ENCODE data around the gene RBM20.

RBM20 gene

DNA sequence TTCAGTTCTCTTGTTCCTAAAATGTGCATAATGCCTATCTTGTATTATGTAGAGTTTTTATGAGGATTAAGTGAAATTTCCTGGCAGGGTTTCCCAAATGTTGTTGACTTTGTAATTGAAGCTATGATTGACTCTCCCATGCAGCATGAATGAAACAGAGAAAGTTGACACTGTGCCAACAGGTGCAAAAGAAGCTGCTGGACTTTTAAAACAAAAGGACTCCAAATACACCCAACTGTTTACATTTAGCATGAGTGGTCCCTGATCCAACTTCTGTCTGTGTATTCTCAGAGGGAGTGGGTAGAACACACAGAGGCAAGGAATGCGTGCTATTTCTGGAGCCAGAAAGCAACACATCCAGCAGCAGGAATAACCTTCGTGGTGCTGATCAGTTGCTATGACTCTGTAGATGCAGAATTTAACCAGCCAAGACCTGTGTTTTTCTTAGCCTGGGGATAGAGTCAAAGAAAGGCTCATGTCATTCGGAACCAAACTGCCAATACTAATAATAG lies 14.4 kb upstream of the RBM20 start:
- Histone ChIP-seq H3K4me3 (ENCODE audit: low read depth, low read length) (no peak overlapping the region), H3K36me3 (no peaks in the 10 kb centered on the region), H3K9me3 (ENCODE audit: severe bottlenecking) (peaks cover 7% of the 10 kb centered on the region), H3K27ac (no peak overlapping the region), H3K27me3 (ENCODE audit: insufficient read depth, low read depth, severe bottlenecking) (no peaks in the 10 kb centered on the region)
- TF ChIP-seq, protein P1, sequence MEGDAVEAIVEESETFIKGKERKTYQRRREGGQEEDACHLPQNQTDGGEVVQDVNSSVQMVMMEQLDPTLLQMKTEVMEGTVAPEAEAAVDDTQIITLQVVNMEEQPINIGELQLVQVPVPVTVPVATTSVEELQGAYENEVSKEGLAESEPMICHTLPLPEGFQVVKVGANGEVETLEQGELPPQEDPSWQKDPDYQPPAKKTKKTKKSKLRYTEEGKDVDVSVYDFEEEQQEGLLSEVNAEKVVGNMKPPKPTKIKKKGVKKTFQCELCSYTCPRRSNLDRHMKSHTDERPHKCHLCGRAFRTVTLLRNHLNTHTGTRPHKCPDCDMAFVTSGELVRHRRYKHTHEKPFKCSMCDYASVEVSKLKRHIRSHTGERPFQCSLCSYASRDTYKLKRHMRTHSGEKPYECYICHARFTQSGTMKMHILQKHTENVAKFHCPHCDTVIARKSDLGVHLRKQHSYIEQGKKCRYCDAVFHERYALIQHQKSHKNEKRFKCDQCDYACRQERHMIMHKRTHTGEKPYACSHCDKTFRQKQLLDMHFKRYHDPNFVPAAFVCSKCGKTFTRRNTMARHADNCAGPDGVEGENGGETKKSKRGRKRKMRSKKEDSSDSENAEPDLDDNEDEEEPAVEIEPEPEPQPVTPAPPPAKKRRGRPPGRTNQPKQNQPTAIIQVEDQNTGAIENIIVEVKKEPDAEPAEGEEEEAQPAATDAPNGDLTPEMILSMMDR (IDR thresholded peaks at IDR 0.05; ENCODE audit: low read depth, low read length) = no peak
- no peak for DNase-seq

DNA sequence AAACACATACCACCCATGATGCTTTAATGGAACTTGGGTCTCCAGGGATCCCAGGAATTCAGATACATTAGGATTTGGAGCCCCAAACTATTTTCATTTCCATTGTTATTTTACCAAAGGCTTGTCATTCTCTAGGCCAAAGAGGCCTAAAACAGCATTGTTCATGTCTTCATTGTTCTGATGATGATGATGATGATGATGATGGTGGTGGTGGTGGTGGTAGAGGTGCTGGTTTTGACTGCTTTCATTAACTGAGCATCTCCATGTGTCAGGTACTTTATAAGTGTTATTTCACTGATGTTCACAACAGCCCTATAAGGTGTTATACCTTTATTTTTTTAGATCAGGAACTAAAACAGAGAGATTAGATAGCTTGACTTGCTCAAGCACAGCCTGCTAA lies 12.2 kb upstream of the RBM20 start:
- Histone ChIP-seq H3K27ac (no peak overlapping the region), H3K27me3 (ENCODE audit: insufficient read depth, low read depth, severe bottlenecking) (no peaks in the 10 kb centered on the region), H3K4me3 (ENCODE audit: low read depth, low read length) (no peak overlapping the region), H3K9me3 (ENCODE audit: severe bottlenecking) (peaks cover 4% of the 10 kb centered on the region), H3K36me3 (no peaks in the 10 kb centered on the region)
- DNase-seq = no peak
- TF ChIP-seq, protein P1 (IDR thresholded peaks at IDR 0.05; ENCODE audit: low read depth, low read length) = no peak

DNA sequence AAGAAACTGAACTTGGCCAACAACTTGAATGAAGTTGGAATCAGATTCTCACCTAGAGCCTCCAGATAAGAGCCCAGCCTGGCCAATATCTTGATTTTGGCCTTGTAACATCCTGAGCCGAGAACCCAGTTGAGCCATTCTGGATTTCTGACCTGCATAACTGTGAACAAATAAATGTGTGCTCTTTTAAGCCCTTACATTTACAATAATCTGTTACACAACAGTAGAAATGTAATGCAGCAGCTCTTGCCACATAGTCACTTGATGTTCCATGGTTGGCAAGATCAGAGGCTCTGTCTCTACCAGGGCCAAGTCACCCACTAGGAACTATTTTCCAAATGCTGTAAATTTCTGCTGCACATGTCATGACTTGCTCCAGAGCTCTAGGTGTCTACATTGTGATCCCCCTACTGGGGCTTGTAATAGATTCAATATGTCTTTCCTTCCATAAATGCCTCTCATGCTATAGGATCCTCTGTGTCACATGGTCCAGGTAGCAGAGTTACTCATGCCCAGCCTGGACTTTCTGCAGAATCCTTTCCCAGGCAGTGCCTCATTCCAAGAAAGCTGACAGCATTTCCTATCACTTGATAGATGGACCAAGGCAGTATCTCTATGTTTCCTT lies 11.4 kb upstream of the RBM20 start:
- peaks cover 4% of the 10 kb centered on the region for H3K9me3 ChIP-seq (ENCODE audit: severe bottlenecking)
- no peak for DNase-seq
- no peak overlapping the region for H3K27ac ChIP-seq
- H3K4me3 ChIP-seq (ENCODE audit: low read depth, low read length) = no peak overlapping the region
- no peaks in the 10 kb centered on the region for H3K36me3 ChIP-seq
- TF ChIP-seq, protein P1 (IDR thresholded peaks at IDR 0.05; ENCODE audit: low read depth, low read length) = no peak
- no peaks in the 10 kb centered on the region for H3K27me3 ChIP-seq (ENCODE audit: insufficient read depth, low read depth, severe bottlenecking)

DNA sequence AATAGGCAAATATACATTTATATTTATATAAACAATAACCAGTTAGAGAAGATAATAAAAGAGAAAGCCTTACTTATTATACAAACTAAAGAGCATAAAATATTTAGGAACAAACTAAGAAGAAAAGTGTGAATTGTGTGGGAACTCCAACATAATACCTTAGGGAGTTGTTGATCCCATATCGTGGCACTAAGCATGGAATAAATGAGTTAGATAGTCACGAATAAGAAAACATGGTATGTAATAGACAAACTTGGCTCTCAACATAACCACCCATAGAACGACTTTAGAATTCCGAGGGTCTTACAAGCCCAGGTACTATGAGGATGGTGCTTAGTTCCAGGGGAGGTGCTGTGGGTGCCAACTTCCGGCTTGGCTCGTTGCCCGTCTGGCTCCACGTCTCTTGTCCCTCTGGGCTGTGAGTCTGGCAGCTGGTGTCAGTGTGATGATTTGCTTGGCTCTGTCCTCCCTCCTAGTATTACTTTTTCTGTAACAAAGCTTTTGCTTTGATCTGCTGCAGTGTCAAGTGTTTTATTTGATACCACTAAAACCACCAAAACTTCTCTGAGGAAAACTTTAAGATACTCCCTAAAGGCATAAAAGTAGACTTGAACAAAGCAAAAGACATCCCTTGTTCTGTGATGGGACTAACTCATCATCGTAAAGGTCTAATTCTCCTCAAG lies 9.5 kb upstream of the RBM20 start:
- TF ChIP-seq, protein P1 (IDR thresholded peaks at IDR 0.05; ENCODE audit: low read depth, low read length) = no peak
- Histone ChIP-seq H3K27ac (no peak overlapping the region), H3K36me3 (no peaks in the 10 kb centered on the region), H3K27me3 (ENCODE audit: insufficient read depth, low read depth, severe bottlenecking) (no peaks in the 10 kb centered on the region), H3K9me3 (ENCODE audit: severe bottlenecking) (no peaks in the 10 kb centered on the region), H3K4me3 (ENCODE audit: low read depth, low read length) (no peak overlapping the region)
- no peak for DNase-seq

DNA sequence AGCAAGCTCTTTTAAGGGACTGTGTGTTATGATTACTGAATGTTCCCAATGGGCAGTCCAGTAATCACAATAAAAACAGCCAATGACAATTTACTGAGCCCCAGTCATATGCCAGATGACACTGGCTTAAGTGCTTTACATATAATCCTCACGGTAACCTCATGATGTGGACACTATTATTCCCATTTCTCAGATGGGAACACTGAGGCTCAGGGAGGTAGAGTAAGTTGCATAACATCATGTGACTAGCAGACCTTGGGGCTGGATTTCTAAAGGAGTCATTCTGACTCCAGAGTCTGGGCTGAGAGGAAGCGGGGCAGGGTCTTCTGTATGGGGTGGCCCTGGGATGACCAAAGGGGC lies 7.6 kb upstream of the RBM20 start:
- Histone ChIP-seq H3K4me3 (ENCODE audit: low read depth, low read length) (no peak overlapping the region), H3K27me3 (ENCODE audit: insufficient read depth, low read depth, severe bottlenecking) (no peaks in the 10 kb centered on the region), H3K9me3 (ENCODE audit: severe bottlenecking) (no peaks in the 10 kb centered on the region), H3K27ac (no peak overlapping the region), H3K36me3 (no peaks in the 10 kb centered on the region)
- TF ChIP-seq, protein P1 (IDR thresholded peaks at IDR 0.05; ENCODE audit: low read depth, low read length) = no peak
- no peak for DNase-seq

Measured in WERI-Rb-1 (cell line).